ENCODE measurements around the gene CDK6.

DNA sequence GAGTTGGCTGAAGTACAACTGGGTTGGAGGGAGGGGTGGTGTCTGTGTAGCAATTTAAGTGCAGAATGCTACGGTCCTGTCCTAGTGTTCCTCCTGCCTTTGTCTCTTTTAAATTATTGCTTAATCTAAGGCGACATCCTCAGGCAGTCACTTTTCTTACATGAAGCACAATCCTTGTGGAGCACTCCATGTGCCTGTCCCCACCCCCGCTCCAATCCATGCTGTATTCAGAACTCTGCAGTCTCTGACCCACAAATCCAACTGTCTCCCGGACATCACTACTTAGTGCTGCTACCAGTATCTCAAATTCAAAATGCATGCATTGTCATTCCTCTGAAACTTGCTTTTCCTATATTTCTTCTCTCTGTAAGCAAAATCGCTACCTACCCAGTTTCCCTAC, 154.7 kb downstream of the CDK6 start:
- TF ChIP-seq GTF2F1 (IDR thresholded peaks at IDR 0.05; ENCODE audit: borderline replicate concordance, low read depth, low read length) (no peak), HDAC6 (IDR thresholded peaks at IDR 0.05; ENCODE audit: low read depth, low read length) (no peak)
- TF ChIP-seq, protein P1, sequence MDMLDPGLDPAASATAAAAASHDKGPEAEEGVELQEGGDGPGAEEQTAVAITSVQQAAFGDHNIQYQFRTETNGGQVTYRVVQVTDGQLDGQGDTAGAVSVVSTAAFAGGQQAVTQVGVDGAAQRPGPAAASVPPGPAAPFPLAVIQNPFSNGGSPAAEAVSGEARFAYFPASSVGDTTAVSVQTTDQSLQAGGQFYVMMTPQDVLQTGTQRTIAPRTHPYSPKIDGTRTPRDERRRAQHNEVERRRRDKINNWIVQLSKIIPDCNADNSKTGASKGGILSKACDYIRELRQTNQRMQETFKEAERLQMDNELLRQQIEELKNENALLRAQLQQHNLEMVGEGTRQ (IDR thresholded peaks at IDR 0.05; ENCODE audit: low read length) = no peak

All from H1 (cell line).